ENCODE data around the gene GADD45B.
"Not testable (repeated sequence)": the region's sequence is repeated elsewhere in the genome, so short reads cannot be mapped to it uniquely, and the experiment has no call there.

GADD45B gene

DNA sequence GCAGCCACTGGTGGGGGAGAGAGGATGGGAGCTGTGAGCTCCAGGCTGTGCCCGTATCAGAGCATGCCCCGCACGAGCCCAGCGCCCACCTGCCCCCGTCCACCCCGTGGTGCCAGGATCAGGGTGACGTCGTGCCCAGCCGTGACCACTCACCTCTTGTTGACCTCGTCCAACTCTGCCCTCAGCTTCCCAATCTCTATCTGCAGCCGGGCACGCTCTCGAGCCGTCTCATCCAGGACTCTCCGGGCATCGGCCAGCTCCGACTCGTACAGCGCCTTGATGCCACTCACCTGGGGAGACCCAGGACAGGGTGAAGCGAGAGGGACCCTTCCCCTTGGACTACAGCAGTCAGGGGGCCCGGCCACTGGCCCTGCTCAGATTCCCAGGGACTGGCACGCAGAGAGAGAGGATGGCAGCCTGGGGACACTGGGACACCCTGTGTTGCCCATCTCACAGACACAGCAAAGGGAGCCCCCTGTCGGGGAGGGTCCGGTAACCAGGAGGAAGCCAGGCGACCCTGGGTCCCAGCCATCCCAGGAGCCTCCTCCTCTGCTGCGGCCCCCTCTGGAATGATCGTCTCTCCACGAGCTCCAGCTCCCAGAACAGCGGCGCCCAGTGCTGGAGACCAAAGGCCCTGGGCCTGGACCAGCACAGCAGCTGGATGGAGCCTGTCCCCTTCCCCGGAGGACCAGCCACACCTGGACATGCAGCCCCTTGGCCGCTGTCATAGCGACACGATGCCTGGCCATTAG is 31.5 kb upstream of the GADD45B start:
- DNase-seq = no peak

DNA sequence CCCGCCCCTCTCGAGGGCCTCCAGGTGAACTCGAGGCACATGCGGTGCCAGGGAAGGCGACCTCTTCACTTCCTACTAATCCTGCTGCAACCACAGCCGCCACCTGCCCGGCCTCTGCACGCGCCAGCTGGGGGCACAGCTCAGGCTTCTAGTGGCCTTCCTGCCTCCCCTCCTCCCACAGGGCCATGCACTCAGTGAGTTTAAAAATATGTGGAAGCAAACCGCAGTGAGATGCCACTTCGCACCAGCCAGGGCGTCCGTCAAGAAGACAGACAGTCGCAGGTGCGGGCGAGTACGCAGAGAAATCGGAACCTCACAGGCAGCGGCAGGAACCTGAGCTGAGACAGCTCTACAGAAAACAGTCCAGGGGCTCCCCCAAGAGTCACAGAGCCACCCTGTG is 29.5 kb upstream of the GADD45B start:
- peak; percentile 37 for DNase-seq

DNA sequence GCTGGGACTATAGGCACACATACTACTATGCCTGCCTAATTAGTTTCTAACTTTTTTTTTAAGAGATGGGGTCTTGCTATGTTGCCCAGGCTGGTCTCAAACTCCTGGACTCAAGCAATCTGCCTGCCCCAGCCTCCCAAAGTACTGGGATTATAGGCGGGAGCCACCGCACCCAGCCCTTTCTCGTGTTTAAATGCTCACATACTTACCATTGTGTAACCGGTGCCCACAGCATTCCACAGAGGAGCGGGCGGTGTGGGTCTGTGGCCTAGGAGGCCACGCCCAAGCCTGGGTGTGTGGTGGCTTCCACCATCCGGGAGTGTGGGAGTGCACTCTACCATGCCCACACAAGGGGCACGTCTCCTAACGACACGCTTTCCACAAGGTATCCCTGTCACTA is 26.9 kb upstream of the GADD45B start:
- no peak for DNase-seq

DNA sequence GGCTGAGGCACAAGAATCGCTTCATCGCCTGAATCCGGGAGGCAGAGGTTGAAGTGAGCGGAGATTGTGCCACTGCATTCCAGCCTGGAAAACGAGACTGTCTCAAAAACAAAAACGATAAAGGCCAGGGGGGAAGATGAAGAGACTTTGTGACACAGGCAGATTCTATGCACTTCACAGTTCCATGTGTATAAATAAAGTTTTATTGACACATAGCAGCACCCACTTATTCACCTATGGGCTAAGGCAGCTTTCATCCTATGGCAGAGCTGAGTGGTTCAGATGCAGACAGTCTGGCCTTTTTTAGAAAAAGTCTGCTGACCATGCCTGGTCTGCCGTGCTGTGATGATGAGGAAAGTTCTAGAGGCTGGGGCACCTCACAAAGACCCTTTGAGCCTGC is 24.8 kb upstream of the GADD45B start:
- no peak for DNase-seq

DNA sequence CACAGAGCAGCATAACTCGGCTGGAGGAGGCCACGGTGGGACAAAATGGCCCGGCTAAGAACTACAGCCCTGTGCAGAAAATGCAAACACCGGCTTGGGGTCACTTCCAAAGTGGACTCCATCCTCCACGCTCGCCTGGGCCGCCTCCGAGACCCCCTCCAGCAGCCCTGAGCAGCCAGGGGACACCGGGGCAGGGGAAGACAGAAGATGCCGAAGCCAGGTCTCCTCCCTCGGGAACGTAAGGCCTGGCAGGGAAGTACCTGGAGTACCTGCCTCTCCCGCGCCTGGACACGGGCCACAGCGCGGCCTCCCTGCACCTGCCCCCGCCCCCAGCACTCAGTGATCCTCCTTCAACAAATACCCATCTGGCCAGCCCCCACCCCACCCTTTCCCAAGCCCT is 24.2 kb upstream of the GADD45B start:
- DNase-seq = no peak

DNA sequence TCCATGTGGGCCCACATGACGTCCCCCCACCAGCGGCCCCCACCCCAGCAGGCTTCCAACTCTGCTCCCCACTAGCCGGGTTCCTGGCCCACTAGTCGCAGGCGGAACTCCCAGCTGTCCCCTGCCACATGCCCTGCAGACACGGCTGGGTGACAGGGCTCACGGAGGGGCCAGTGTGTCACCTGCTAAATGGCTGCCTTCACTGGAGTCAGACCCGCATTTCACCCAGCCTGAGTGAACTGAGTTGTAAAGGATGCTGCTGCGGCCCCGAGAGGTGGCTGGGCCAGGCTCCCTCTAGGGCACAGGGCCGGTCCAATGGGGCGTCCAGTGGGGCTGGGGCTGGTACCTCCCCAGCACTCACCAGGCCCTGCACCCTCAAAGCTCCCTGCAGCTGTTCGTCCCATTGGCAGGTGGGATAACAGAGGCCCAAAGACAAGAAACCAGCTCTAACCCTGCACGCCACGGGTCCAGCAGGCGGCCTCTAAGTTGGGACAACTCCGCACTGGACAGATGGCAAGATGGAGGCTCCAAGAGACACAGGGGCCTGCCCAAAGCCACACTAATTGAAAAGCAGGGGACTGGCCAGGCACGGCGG is 22.4 kb upstream of the GADD45B start:
- DNase-seq = no peak

DNA sequence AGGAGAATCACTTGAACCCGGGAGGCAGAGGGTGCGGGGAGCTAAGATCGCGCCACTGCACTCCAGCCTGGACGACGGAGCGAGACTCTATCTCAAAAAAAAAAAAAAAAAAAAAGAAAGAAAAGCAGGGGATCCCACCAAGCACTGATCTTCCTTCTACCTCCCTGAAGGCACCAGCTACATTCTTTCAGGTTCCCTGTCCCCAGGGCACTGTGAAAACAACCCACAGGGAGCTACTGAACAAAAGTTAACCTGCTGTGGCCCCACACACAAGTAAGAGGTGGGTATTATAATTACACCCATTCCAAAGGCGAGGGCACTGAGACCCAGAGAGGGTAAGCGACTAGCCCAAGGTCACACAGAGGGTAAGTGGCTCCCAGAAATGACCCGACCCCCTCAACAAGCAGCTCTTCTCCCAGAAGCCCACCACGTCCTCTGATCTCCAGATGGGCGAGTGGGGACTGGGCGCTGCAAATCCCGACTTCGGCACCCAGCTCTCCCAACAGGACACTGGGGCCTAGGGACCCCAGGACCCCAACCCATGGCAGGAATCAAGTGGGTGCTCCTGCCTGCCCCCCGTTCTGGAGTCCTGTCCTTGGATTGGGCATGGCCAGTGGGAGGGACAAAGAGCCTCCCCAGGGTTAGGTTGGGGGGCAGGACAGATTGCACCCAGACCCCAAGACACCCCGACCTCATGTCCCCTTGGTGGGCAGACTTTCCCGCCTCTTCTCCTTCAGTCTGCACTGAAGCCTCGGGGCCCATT is 21.5 kb upstream of the GADD45B start:
- no peak for DNase-seq

DNA sequence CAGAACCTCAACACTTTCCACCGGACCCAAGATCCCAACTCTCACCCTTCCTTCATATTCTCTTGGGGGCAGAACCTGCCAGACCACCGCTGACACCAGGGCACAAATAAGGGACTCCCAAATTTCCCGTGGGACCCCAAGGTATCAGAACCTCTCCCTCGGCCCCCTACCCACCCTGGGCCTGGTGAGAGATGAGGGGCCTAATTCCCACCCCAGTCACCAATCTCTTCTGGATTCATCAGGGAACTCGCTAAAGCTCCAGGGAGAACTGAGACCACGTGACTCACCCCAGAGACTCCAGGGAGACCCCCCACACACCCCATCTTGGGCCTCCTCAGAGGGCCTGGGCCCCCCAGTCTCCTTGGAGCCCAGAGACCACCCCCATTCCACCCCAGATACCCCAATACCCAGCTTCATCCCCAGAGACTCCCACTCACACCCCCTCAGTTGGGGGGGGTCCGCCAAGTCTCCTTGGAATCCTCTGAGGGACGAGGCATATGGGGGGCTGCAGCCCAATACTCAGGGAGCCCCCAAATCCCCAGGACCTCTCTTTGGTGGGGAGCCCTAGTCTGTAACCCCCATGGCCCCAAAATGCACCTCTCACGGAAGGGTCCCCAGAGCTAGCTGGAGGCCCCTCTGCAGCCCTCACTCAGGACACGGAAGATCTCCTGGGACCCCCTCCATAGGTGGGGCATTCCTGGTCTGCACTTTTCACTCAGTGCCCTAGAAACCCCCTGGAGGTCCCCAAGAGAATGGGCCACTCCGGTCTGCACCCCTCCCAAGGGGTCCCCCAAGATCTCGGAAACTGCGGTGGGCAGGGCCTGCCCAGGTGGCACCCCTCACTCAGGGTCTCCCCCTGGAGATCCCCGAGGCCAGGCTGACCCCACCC is 20.7 kb upstream of the GADD45B start:
- DNase-seq = no peak

DNA sequence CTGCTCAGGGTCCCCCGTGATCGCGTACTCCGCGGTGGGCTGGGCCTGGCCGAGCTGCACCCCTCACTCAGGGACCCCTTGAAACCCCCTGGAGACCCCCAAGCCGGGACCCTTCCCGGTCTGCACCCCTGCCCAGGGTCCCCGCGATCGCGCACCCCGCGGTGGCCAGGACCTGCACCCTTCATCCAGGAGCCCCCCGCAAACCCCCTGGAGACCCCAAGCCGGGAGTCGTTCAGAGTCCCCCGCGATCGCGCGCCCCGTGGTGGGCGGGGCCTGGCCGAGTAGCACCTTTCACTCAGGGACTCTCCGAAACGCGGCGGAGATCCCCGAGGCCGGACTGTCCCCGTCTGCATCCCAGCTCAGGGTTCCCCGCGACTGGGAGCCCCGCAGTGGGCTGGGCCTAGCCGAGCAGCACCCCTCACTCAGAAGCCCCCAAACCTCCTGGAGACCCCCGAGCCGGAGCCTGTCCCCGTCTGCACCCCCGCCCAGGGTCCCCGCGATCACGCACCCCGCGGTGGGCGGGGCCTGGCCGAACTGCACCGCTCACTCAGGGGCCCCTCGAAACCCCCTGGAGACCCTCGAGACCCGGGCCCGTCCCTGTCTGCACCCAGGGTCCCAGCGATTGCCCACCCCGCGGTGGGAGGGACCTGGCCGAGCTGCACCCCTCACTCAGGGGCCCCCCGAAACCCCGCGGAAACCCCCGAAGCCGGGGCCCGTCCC is 19.9 kb upstream of the GADD45B start:
- DNase-seq = peak; percentile 60

DNA sequence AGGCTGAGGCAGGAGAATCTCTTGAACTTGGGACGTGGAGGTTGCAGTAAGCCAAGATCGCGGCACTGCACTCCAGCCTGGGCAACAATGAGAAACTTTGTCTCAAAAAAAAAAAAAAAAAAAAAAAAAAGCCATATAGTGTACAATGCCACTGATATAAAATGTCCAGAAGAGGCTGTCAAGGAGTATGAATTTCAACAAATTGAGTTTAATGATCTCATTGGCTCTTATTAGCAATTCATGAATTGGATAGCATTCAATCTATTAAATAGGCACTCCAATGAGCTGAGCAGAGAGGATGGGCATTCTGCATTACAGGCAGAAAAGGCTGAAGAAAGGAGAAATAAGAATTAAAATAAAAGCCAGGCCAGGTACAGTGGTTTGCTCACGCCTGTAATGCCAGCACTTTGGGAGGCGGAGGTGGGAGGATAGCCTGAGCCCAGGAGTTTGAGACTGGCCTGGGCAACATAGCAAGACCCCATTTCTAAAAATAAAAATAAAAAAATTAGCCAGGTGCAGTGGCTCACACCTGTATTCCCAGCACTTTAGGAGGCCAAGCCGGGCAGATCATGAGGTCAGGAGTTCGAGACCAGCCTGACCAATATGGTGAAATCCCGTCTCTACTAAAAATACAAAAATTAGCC is 18.4 kb upstream of the GADD45B start:
- no peak for DNase-seq

DNA sequence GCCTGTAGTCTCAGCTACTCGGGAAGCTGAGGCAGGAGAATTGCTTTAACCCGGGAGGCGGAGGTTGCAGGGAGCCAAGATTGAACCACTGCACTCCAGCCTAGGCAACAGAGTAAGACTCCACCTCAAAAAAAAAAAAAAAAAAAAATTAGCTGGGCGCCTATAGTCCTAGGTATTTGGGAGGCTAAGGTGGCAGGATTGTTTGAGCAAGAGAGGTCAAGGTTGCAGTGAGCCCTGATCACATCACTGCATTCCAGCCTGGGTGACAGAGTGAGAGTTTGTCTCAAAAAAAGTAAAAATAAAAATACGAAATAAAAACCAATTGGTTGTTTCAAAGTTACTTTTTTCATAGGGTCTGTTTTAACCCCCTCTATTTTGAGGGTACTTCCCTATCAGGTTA is 17.9 kb upstream of the GADD45B start:
- DNase-seq = no peak

DNA sequence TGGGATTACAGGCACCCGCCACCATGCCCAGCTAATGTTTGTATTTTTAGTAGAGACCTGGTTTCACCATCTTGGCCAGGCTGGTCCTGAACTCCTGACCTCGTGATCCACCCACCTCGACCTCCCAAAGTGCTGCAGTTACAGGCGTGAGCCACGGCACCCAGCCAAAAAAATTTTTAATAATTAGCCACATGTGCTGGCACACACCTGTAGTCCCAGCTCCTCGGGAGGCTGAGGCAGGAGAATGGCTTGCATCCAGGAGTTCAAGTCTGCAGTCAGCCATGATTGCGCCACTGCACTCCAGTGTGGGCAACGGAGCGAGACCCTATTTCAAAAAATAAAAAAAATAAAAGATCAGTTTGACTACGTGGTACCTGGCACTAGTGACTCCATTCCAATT is 17.2 kb upstream of the GADD45B start:
- not testable (repeated sequence) for DNase-seq

DNA sequence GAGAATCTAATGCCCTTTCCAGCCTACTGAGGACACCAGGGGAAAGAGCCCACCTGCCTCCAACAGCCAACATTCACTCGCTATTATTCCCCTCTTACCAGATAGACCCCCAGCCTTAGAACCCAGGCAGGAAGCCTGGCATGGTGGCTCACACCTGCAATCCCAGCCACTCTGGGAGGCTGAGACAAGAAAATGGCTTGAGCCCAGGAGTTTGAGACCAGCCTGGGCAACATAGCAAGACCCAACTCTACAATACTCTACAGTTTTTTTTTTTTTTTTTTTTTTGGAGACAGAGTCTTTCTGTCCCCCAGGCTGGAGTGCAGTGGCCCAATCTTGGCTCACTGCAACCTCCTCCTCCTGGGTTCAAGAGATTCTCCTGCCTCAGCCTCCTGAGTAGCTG is 15.7 kb upstream of the GADD45B start:
- no peak for DNase-seq

DNA sequence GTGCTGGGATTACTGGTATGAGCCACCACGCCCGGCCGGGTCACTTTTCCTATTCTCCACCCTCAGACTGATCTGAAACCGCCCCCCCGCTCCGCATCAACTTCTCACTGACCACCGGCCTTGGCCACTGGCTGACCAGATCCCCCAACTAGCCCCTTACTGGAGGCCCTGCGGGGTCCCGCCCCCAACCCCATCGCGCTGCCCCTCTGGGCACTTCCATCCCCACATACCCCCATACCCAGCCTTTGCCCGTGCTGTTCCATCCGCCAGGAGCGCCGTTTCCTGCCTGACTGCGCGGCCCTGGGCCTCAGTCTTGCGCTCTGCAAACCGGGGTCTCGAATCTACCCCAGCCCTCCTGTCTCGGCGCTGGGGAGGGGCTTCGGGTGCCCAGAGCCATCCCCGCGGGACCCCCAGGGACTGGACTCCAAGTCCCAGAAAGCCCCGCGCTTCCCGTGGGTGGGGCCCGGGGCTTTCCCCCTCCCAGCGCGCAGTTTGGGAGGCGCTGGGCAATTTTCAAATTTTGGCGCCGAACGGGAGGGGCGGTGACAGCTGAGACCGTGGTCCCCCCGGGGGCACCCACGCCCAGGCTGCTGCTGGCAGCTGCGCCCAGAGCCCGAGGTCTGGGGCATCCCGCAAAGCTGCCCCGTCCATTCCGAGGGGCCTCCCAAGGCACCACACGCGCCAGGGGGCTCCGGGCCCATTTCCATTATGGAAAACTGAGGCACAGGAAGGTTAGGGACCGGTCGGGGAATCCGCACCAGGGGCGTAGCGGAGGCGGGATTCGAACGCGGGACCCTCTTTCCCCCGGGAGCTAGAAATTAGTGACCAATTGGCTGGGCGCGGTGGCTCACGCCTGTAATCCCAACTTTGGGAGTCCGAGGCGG is 13.9 kb upstream of the GADD45B start:
- peak; percentile 51 for DNase-seq

DNA sequence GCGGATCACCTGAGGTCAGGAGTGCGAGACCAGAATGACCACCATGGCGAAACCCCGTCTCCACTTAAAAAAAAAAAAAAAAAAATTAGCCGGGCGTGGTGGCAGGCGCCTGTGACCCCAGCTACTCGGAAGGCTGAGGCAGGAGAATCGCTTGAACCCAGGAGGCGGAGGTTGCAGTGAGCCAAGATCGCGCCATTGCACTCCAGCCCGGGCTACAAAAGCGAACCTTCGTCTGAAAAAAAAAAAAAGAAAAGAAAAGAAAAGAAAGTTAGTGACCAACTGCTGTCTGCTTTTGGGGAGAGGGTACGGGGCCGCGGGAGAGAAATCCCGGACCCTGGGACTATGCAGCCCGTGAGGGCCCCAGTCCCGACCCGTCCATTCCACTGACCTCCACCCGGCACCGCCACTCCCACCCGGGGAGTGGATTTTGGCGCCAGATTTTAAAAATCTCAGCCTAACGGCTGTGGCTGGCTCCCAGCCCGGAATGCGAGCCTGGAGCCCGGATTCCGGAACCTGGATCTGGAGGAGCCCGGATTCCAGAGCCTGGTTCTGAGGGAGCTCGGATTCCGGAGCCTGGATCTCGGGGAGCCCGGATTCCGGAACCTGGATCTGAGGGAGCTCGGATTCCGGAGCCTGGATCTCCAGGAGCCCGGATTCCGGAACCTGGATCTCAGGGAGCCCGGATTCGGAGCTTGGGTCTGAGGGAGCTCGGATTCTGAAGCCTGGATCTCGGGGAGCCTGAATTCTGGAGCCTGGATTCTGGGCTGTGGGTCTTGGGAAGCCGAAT is 13.1 kb upstream of the GADD45B start:
- no peak for DNase-seq

DNA sequence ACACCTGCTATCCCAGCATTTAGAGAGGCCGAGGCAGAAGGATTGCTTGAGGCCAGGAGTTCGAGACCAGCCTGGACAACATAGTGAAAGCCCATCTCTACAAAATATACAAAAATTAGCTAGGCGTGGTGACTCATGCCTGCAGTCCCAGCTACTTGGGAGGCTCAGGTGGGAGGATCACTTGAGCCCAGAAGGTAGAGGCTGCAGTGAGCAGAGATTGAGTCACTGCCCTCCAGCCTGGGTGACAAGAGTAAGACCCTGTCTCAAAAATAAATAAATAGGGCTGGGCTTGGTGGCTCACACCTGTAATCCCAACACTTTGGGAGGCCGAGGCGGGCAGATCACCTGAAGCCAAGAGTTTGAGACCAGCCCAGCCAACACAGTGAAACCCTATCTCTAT is 12.2 kb upstream of the GADD45B start:
- DNase-seq = not testable (repeated sequence)

DNA sequence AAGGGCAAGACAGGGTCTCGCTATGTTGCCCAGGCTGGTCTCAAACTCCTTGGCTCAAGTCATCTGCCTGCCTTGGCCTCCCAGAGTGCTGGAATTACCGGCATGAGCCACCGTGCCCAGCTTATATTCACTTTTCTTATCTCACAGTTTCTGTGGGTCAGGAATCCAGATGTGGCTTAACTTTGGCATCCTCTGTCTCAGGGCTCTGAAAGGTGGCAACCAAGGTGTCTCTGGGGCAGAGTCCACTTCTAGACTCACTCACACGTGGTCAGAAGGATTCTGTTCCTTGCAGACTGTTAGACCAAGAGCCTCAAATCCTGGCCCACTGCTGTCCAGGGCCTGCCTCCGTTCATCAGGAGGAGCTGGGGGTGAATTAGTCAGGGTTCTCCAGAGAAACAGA is 11.5 kb upstream of the GADD45B start:
- no peak for DNase-seq

DNA sequence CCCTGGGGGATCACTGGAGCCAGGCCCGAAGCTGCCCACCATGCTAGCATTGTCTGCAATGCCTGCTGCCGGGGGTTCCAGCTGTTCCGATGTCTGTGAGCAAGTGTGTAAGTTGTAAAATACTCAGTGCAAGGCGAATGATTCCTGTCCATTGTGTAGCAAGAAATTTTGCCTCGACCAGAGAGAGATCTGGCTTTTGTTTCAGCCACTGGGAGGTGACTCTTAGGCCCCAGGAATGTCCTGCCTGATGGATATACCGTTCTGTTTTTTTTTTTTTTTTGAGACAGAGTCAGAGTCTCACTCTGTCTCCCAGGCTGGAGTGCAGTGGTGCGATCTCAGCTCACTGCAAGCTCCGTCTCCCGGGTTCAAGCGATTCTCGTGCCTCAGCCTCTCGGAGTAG is 7.3 kb upstream of the GADD45B start:
- DNase-seq = no peak

DNA sequence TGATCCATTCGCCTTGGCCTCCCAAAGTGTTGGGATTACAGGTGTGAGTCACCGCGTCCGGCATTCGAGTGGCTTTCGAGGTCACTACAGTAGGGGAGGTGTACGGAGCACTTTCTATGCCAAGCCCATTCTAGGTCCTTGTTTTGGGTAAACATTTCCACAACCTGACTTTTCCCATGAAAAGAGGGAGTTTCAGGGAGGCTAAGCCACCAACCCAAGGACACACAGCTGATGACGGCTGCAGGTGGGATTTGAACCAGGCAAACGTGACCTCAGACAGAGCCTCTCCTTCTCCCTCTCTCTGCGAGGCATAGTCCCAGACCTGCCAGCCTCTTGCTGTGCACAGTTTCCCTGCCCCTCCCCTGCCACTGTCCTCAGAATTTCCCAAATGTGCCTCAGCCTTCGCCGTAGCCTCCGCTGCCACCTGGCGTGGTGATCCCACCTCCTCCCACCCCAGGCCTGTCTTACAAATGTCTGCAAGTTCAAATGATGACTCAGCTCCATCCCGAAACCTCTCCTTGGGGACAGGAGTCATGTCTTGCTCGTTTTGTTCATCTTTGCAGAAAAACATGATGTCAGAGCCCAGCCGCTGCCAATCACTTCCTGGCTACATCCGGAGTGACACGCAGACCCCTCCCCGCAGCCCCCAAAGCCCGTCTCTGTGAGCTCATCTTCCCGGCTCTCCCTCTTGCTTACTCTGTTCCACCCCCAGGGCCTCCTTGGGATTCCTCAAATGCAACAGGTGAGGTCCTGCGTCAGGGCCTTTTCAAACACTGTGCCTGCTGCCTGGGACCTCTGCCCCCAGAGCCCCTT is 6.6 kb upstream of the GADD45B start:
- peak; percentile 24 for DNase-seq
